Epithelial cell of esophagus (primary cell): ENCODE results near the gene ZNF469.

ENCODE experiments used
- DNase-seq: peaks from one replicate; pipeline ENCODE4 v3.0.0; 2010; ENCODE audit warnings: low read depth
- H3K4me3 ChIP-seq: 2 replicates; pipeline ENCODE4 v1.5.1; 2011; ENCODE audit warnings: mild to moderate bottlenecking, low read length, control low read depth
- CTCF ChIP-seq: IDR thresholded peaks from 2 replicates; pipeline ENCODE4 v1.5.1; 2011; ENCODE audit warnings: low read depth, mild to moderate bottlenecking, low read length, control low read depth, inconsistent platforms; ENCODE audit not compliant: insufficient read depth; ENCODE audit errors: missing control alignments

The ZNF469 gene

GRCh38 chr16:88344411-88345030 is 38.2 kb upstream of the ZNF469 start:
- H3K4me3 ChIP-seq: no peak overlapping the region
- DNase-seq: no peak
- no peak for TF ChIP-seq CTCF

DNA sequence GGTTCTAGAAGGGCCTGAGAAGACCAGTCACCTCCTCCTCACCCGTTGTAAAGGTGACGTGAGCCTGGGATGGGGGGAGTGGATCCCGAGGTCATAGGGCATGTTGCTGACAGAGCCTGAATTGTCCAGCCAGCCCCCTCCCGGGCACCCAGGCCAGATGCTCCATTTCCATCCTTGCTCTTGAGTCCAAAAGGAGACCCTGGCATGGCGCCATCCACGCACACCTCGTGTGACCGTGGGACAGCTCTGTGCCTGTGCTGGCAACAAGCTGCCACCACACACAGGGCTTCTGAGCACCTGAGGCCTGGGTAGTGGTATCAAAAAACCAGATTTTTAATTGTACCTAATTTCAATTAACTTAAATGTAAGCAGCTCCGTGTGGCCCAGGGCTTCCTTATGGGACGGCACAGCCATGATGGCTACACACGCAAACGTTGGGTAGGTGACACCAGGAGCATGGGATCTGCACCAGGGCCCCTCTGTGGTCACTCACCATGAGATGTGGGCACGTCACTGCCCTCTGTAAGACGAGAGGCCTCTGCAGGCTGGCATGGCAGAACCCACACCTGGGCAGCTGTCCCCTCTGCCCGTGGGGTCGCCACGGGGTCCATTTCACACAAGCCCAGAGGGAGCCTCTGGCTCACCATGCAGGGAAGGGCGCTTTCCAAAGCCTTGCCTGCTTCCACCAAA is 37.6 kb upstream of the ZNF469 start:
- TF ChIP-seq CTCF: no peak
- no peak overlapping the region for H3K4me3 ChIP-seq
- no peak for DNase-seq

DNA sequence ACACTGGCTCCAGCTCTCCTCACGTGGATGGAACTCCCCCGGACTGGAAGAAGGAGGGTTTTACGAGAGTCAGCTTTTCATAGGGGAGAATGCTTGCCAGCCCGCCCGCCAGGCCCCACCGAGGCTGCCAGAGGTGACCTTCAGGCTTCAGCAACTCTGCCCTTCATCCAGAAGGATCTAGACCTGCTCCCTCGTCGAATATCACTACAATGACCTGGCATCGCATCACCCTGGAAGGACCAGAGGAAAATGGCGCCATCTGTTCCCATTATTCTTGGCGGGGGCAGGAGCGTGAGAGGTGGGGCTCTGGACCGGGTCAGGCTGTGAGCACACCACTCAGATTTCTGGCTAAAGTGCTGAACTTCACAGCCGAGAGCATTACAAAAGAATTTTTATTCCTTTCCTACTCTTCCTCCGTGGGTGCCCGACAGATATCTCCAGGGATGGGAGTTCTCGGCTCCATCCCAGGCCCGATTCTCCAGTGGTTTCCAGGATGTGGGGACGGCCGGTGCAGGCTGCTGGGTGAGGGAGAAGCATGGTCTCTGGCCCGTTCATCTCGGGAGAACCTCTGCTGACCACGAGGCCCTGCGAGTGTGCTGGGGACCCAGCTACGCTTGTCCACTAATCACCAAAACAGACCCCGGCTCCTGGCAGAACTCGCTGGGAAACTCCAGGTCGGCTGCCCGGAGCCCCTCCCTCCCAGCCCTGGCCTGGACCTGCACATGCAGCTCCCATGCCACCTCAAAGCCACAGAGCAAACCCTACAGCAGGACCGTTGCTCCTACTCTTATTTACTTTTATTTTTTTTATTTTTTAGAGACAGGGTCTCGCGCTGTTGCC is 36.8 kb upstream of the ZNF469 start:
- DNase-seq: no peak
- H3K4me3 ChIP-seq: no peak overlapping the region
- TF ChIP-seq CTCF: no peak

DNA sequence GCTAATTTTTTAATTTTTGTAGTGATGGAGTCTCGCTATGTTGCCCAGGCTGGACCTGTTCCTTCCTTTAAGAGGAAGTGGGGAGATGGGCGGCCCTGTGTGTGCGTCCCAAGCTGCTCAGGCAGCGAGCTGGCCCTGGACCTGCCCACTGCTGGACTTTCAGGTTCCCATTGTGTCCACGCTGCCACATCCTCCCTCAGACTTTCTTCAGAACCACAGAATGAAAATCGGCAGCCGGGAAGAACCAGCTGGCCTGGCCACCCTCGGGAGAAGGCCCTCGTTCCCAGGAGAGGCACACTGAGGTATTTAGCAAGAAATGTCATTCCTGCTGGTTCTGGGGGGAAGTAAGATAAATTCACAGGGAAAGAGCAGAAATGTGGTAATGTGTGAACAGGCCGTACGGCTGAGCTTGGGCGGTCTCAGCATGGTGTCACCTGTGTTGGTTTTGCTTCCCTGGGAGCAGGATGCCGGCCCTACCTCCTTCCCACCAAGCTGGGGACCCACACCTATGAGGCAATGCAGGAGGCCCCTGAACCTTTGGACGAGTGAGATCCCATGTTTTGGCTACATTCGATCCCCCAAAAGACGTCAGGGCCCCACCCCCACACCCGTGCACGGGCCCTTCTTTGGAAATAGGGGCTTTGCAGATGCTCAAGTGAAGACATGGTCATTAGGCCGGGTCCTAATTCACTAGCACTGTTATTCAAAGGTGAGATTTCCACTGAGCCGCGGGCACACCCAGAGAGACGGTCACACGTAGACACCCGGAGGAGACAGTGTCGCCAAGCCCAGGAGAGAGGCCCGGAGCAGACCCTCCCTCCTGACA is 35.9 kb upstream of the ZNF469 start:
- no peak for TF ChIP-seq CTCF
- no peak overlapping the region for H3K4me3 ChIP-seq
- no peak for DNase-seq

- no peak for TF ChIP-seq CTCF
- DNase-seq: no peak
- H3K4me3 ChIP-seq: no peak overlapping the region
Measured at GRCh38 chr16:88347656-88348376, 34.9 kb upstream of the ZNF469 start.
